ENCODE measurements around the gene KY. TPM values are rescaled to one million over a fixed set of nuclear protein-coding genes. Genes with fewer than 3 reads are reported as not detected.
A peak's percentile ranks its signal among the peaks of the same experiment; 100 is the strongest.

Gene KY
- total and polyA plus RNA-seq, 2 of the 8 experiments (the other 6 are each of a cell fraction or from before 2014, with no cell fraction given): not detected

GRCh38 chr3:134601539-134602439 lies 49.0 kb downstream of the KY start (continued):
- TF ChIP-seq CTCF (IDR thresholded peaks at IDR 0.05; ENCODE audit: control extremely low read depth in 1 of 3, insufficient read depth in 1 of 3, low read depth in 1 of 3, low read length in 3 of 3): peak in 1 of 3 experiments; percentile 4; a peak in 1 of 4 replicates
- TF ChIP-seq POU5F1 (IDR thresholded peaks at IDR 0.05; ENCODE audit: low read depth, low read length): no peak
- no peak for TF ChIP-seq RXRA (IDR thresholded peaks at IDR 0.05; ENCODE audit: insufficient read depth, low read depth, low read length)
- peak in 1 of 2 experiments; percentile 20; a peak in 2 of 4 replicates for TF ChIP-seq RAD21 (IDR thresholded peaks at IDR 0.05 in 1 of 2, conservative IDR thresholded peaks at IDR 0.05 in 1 of 2; ENCODE audit: low read depth in 2 of 2, low read length in 2 of 2)
- peak; percentile 16; the same call in 1 of the 2 replicates for TF ChIP-seq TBP (IDR thresholded peaks at IDR 0.05; ENCODE audit: low read depth, low read length)
- TF ChIP-seq CTBP2 (IDR thresholded peaks at IDR 0.05; ENCODE audit: borderline replicate concordance, insufficient read depth, insufficient read length, low read length): no peak
- no peak for TF ChIP-seq ATF2 (IDR thresholded peaks at IDR 0.05; ENCODE audit: low read length)

Measured in H1 (cell line).